Bronchial epithelial cell (primary cell): ENCODE results near the gene FANCL. TPM values are rescaled to one million over a fixed set of nuclear protein-coding genes. Genes with fewer than 3 reads are reported as not detected.
A peak's percentile ranks its signal among the peaks of the same experiment; 100 is the strongest.
"Not testable (repeated sequence)": the region's sequence is repeated elsewhere in the genome, so short reads cannot be mapped to it uniquely, and the experiment has no call there.

Experiments
- DNase-seq: peaks from one replicate; pipeline ENCODE4 v3.0.0-alpha.2; 2010; ENCODE audit warnings: low read depth
- FAIRE-seq: peaks from 2 replicates; lab custom pipeline; 2011; peaks lifted over from hg19 to GRCh38; lab: Jason Lieb, UNC
- H3K27me3 ChIP-seq: 2 replicates; pipeline ENCODE4 v1.5.1; 2011; ENCODE audit warnings: low read length; ENCODE audit not compliant: control insufficient read depth, insufficient read depth
- H3K36me3 ChIP-seq: 2 replicates; pipeline ENCODE4 v1.5.1; 2011; ENCODE audit warnings: low read length; ENCODE audit not compliant: control insufficient read depth, insufficient read depth
- H3K4me3 ChIP-seq: 2 replicates; pipeline ENCODE4 v1.5.1; 2011; ENCODE audit warnings: mild to moderate bottlenecking, low read depth, low read length, control low read depth
- total RNA-seq: library from RNA; depleted of rRNA; stranded (reverse); fragments of >200 nt; gene quantifications from 2 replicates; pipeline ENCODE4 v1.2.1, GENCODE V29; 2014
- TF ChIP-seq, protein P1 (sequence below): IDR thresholded peaks from 2 replicates; pipeline ENCODE4 v1.5.1; 2011; ENCODE audit warnings: mild to moderate bottlenecking, moderate library complexity, low read length, control low read depth, inconsistent platforms; ENCODE audit not compliant: insufficient read depth, severe bottlenecking

FANCL gene
- total RNA-seq, 1 donor from 2014 or later: 10.8 TPM

DNA sequence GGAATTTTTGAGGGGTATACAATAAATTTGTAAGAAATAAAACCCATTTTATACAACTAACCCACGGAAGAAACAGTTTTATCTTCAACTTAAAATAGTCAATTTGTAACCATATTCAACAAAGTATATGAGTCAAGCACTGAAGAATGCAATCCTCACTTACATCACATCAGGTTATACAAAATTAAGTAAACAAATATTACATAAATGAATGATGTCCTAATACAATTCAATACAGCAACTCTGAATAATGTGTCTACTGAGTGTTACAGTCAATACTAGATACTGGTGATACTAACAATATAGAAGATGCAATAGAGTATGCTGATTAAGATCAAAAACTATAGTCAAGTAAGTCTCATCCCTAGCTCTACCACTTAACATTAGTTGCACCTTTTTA lies 58.6 kb downstream of the FANCL start:
- Histone ChIP-seq H3K36me3 (no peaks in the 10 kb centered on the region), H3K4me3 (no peak overlapping the region), H3K27me3 (no peaks in the 10 kb centered on the region)
- FAIRE-seq (no peak), DNase-seq (peak; percentile 81)
- TF ChIP-seq, protein P1, sequence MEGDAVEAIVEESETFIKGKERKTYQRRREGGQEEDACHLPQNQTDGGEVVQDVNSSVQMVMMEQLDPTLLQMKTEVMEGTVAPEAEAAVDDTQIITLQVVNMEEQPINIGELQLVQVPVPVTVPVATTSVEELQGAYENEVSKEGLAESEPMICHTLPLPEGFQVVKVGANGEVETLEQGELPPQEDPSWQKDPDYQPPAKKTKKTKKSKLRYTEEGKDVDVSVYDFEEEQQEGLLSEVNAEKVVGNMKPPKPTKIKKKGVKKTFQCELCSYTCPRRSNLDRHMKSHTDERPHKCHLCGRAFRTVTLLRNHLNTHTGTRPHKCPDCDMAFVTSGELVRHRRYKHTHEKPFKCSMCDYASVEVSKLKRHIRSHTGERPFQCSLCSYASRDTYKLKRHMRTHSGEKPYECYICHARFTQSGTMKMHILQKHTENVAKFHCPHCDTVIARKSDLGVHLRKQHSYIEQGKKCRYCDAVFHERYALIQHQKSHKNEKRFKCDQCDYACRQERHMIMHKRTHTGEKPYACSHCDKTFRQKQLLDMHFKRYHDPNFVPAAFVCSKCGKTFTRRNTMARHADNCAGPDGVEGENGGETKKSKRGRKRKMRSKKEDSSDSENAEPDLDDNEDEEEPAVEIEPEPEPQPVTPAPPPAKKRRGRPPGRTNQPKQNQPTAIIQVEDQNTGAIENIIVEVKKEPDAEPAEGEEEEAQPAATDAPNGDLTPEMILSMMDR: no peak

DNA sequence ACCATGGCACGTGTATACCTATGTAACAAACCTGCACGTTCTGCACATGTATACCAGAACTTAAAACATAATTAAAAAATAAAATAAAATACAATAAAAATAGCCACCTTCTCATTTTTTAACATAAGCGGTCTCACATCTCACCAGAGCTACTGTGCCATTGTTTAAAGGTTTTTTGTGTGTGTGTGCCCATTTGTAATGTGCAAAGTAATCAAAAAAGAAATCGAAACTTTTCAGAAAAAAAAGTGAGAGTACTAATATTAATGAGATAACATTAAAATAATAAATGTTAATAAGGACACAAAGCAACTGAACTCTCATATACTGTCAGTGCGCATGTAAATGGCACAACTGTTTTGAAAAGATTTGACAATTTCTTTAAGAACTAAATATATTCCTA lies 60.5 kb downstream of the FANCL start:
- DNase-seq: no peak
- H3K36me3 ChIP-seq: no peaks in the 10 kb centered on the region
- H3K4me3 ChIP-seq: no peak overlapping the region
- TF ChIP-seq, protein P1: no peak
- FAIRE-seq: no peak
- H3K27me3 ChIP-seq: no peaks in the 10 kb centered on the region

DNA sequence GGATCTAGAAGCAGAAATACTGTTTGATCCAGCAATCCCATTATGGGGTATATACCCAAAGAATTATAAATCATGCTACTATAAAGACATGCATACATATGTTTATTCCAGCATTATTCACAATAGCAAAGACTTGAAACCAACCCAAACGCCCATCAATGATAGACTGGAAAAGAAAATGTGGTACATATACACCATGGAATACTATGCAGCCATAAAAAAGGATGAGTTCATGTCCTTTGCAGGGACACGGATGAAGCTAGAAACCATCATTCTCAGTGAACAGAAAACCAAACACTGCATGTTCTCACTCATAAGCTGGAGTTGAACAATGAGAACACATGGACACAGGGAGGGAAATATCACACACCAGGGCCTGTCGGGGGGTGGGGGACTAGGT lies 61.0 kb downstream of the FANCL start:
- H3K36me3 ChIP-seq, FAIRE-seq, H3K4me3 ChIP-seq, H3K27me3 ChIP-seq, DNase-seq: not testable (repeated sequence)

DNA sequence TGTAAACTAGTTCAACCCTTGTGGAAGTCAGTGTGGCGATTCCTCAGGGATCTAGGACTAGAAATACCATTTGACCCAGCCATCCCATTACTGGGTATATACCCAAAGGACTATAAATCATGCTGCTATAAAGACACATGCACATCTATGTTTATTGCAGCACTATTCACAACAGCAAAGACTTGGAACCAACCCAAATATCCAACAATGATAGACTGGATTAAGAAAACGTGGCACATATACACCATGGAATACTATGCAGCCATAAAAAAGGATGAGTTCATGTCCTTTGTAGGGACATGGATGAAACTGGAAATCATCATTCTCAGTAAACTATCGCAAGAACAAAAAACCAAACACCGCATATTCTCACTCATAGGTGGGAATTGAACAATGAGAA lies 63.9 kb downstream of the FANCL start:
- not testable (repeated sequence) for DNase-seq, H3K27me3 ChIP-seq, H3K4me3 ChIP-seq, FAIRE-seq, H3K36me3 ChIP-seq

DNA sequence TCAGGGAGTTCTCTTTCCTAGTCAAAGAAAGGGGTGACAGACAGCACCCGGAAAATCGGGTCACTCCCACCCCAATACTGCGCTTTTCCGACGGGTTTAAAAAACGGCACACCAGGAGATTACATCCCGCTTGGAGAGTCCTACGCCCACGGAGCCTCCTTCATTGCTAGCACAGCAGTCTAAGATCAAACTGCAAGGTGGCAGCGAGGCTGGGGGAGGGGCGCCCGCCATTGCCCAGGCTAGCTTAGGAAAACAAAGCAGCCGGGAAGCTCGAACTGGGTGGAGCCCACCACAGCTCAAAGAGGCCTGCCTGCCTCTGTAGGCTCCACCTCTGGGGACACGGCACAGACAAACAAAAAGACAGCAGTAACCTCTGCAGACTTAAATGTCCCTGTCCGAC lies 69.3 kb downstream of the FANCL start:
- FAIRE-seq, DNase-seq, H3K27me3 ChIP-seq, H3K36me3 ChIP-seq, H3K4me3 ChIP-seq: not testable (repeated sequence)

DNA sequence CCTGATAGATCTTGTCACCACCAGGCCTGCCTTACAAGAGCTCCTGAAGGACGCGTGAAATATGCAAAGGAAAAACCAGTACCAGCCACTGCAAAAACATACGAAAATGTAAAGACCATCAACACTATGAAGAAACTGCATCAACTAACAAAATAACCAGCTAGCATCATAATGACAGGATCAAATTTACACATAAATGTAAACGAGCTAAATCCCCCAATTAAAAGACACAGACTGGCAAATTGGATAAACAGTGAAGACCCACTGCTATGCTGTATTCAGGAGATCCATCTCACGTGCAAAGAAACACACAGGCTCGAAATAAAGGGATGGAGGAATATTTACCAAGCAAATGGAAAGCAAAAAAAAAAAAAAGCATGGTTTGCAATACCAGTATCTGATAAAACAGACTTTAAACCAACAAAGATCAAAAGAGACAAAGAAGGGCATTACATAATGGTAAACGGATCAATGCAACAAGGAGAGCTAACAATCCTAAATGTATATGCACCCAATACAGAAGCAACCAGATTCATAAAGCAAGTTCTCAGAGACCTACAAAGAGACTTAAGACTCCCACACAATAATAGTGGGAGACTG lies 70.7 kb downstream of the FANCL start:
- not testable (repeated sequence) for DNase-seq, H3K4me3 ChIP-seq, H3K36me3 ChIP-seq, FAIRE-seq, H3K27me3 ChIP-seq

DNA sequence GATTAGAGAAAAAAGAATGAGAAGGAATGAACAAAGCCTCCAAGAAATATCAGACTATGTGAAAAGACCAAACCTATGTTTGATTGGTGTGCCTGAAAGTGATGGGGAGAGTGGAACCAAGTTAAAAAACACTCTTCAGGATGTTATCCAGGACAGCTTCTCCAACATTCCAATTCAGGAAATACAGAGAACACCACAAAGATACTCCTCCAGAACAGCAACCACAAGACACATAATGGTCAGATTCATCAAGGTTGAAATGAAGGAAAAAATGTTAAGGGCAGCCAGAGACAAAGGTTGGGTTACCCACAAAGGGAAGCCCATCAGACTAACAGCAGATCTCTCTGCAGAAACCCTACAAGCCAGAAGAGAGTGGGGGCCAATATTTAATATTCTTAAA lies 71.3 kb downstream of the FANCL start:
- H3K36me3 ChIP-seq, H3K27me3 ChIP-seq, FAIRE-seq, DNase-seq, H3K4me3 ChIP-seq: not testable (repeated sequence)

DNA sequence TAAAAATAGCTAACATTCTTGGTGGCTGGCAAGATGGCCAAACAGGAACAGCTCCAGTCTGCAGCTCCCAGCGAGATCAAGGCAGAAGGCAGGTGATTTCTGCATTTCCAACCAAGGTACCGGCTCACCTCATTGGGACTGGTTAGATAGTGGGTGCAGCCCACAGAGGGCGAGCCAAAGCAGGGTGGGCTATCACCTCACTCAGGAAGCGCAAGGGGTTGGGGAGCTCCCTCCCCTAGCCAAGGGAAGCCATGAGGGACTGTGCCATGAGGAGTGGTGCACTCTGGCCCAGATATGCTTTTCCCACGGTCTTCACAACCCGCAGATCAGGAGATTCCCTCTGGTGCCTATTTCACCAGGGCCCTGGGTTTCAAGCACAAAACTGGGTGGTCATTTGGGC lies 73.0 kb downstream of the FANCL start:
- H3K4me3 ChIP-seq, DNase-seq, FAIRE-seq, H3K36me3 ChIP-seq, H3K27me3 ChIP-seq: not testable (repeated sequence)

DNA sequence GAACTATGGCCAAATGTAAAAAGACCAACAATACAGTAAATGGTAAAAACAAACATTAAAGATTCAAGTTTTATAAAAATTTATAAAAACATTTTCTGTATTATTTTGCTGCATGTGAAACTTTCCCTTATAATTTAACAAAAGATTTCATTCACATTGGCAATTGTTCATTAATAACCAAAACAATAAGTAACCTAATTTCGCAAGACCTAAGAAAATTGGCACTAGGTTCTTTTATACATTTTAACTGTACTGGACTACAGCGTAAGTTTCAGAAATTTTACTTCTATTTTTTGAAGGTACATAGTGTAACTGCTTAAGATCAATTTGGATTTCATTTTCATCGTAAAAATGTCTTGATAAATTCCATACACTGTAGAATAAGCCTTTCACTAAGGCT lies 77.2 kb downstream of the FANCL start:
- H3K36me3 ChIP-seq: peaks cover 3% of the 10 kb centered on the region
- H3K4me3 ChIP-seq: no peak overlapping the region
- H3K27me3 ChIP-seq: no peaks in the 10 kb centered on the region
- FAIRE-seq: no peak
- TF ChIP-seq, protein P1: no peak
- no peak for DNase-seq
